NCI-H2171 treated with DMSO at 0.1 percent for 48 hours (cell line): ENCODE measurements around the gene FRAS1.
A peak's percentile ranks its signal among the peaks of the same experiment; 100 is the strongest.

Experiments
- DNase-seq: peaks from one replicate; lab custom pipeline; 2025; lab: John Stamatoyannopoulos, UW

FRAS1 gene

DNA sequence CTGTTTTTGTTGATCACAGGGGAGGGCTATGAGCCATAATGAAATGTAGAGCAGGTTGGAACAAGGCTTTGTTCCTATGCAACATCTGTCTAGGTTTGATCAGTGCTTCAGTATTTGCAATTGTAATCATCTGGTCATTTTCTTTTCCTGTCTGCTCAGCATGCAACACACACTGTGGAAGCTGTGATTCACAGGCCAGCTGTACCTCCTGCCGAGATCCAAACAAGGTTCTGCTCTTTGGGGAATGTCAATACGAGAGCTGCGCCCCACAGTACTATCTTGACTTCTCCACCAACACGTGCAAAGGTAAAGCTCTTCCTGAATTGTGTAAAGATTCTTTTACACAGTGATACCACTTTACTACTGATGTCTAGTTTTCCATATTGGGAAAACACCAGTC, 312.6 kb downstream of the FRAS1 start:
- peak; percentile 4 for DNase-seq

DNA sequence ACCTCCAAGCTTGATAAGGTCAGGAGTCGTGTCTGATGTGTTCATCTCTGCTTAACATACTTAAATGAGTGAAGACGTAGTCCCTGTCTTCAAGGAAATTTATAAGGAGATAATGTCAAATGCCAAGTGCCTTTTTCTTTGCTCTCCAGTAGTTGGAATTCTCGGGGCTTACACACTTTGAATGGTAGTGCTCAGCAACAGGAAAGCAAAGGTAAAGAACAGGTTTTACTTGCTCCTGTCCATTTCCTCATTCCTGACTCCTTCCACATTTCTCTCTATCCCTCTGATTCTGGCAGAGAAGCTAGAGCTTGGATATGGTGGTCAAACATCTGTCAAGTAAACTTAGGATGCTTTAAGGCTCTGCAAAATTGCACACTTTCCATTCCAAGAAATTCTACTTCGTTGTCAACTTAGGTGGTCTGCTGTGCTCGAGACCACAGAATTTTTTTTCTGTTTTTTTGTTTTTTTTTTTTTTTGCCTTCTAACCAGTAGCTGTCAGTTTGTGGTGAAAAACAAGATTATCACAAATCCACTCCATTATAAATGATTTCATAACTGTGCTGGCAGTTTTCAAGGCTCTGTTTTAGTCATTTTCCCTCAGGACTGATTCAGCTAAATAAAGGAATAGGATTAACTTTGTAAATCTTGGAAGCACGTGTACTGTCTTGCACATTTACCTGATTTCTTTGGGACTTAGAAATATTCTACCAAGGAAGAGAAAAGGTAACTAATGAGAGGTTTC, 313.7 kb downstream of the FRAS1 start:
- DNase-seq = no peak

GRCh38 chr4:78372355-78372988, 315.3 kb downstream of the FRAS1 start:
- DNase-seq = no peak

DNA sequence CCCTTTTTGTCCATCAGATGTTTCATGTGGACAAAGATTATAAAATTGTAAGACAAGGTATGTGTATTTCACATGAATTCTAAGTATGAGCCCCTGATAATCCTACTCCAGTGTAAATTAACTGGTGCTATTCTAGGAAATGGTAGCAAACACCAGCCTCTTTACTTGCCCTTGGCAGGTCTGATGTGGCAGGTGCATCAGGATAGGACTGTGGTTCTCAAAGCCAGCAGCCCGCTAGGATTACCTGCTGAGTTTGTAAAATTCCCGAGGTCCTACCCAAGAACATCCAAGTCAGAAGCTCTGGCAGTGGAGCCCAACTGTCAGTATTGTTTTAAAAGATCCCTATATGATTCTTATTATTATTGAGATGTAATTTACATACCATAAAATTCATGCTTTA, 320.4 kb downstream of the FRAS1 start:
- DNase-seq = no peak

- DNase-seq = no peak
These were observed 321.9 kb downstream of the FRAS1 start for GRCh38 chr4:78379040-78379439.

DNA sequence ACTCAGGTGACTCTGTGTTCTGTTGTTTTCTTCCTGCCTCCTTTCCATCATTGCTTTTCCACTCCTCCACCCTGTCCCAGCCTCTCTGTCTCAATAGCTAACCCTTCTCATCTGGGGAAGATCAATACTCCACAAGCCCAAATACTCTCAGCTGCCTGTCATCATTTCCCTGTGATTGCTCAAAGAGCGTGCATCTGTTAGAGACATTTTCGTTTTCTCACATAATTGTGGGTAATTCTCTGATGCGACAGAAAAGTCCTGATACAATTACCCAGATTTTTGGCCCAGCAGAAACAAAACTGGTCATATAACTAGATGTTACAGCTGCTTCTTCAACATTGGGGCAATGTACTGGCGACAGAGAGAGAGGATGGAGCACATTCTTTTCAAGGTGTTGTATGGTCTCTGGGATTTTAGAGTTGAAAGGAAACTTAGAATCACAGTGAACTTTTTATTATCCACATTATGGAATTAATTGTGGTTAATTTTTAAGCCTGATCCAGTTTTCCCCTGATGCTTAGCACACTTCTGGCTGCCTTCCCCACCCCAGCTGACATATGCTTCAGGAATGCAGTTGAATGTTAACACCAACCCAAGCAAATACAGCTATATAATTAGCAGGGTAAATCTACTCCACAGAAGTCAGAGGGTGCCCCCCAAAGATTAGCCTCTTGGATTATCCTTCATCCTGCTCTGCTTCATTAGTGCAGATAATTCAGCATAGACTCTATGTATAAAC, 323.0 kb downstream of the FRAS1 start:
- DNase-seq = no peak

DNA sequence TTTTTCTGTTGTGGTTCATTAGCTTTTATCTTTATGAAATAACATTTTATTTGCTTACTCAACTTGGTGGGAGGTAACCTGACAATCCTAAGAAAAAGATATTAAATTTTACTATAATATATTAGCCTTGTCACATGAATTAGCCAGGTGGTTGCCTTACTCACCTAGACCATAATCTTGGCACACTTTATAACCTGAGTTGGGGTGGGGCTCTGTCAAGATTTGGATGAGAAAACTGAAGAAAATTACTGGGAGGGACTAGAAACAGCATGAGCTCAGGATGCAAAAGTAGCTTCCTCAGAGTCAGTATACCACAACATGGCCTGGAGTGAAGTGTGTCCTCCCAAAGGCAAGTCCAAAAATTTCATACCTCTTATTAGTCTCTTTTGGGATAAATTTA, 329.6 kb downstream of the FRAS1 start:
- DNase-seq = no peak

GRCh38 chr4:78395642-78396041, 338.5 kb downstream of the FRAS1 start:
- DNase-seq = no peak

GRCh38 chr4:78396613-78397291, 339.6 kb downstream of the FRAS1 start:
- DNase-seq = no peak

GRCh38 chr4:78397292-78397630, 340.1 kb downstream of the FRAS1 start:
- no peak for DNase-seq

GRCh38 chr4:78409612-78410202, 352.6 kb downstream of the FRAS1 start:
- no peak for DNase-seq

GRCh38 chr4:78410225-78410624, 353.1 kb downstream of the FRAS1 start:
- no peak for DNase-seq

DNA sequence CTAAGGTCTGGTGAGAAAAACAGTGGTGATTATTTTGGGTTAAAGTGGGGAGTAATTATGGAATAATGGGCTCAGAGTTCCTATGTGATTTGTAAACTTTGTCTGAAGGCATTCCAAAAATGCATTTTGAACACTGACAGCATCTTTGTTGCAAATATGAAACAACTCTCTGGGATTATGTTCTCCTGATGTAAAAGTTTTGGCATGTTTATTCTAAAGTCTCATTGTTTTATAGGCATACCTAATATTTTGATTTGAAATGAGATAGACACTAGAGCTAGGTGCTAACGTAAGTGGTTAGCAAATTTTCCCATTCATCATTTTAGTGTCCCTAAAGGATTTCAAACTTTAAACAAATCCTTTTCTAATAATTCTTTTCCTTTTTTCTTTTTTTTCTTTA, 353.6 kb downstream of the FRAS1 start:
- DNase-seq = no peak

- no peak for DNase-seq
These were observed 357.0 kb downstream of the FRAS1 start for GRCh38 chr4:78414116-78414515.

- DNase-seq = no peak
These were observed 360.5 kb downstream of the FRAS1 start for GRCh38 chr4:78417603-78418002.

DNA sequence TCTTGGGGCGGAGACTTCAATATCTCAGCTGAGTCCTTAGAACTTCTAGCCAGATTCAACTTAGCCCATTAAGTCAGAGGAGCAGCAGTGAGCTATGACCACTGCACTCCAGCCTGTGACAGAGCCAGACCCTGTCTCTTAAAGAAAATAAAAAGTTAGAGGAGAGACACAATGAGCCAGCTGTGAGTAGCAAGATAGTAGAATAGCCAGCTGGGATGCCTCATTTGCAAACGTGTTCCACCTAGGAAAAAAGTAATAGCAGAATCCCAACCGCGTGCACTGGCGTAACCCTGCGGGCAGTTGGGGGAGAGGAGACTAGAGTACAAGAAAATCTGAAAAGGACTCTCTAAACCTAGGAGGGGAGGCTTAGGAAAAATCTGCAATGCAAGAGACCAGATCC, 361.3 kb downstream of the FRAS1 start:
- no peak for DNase-seq

GRCh38 chr4:78423790-78424189, 366.7 kb downstream of the FRAS1 start:
- DNase-seq = no peak

GRCh38 chr4:78424461-78424860, 367.3 kb downstream of the FRAS1 start:
- no peak for DNase-seq

DNA sequence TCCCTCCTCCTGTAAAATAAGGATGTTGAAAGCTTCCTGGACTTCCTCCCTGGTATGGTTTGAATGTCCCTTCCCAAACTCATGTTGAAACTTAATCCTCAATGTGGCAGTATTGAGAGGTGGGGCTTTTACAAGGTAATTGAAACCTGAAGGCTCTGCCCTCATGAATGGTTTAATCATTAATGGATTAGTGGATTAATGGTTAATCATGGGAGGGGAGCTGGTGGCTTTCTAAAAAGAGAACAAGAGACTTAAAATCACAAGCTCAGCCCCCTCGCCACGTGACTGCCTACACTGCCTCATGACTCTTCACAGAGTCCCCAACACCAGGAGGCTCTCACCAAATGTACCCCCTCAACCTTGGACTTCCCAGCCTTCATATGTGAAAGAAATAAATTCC, 369.8 kb downstream of the FRAS1 start:
- DNase-seq = no peak

- no peak for DNase-seq
These were observed 371.9 kb downstream of the FRAS1 start for GRCh38 chr4:78428996-78429395.

DNA sequence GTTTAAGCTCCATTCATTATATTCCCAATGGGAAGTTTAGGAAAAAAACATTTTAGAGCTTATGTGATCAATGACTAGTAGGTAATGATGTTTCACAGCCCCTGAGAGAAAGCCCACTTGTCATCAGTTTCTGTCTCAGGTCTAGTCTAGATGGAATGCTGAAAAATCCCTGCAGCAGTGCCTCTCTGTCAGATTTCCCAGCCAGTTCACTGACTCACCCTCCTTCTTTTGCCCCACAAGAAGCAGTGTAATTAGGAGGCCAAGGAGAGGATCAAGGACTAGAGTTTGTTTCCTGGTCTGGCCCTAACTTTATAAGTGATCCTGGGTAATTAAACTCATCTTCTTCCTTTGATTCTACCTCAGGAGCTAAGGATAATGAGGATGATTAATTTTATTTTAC, 375.8 kb downstream of the FRAS1 start:
- no peak for DNase-seq

DNA sequence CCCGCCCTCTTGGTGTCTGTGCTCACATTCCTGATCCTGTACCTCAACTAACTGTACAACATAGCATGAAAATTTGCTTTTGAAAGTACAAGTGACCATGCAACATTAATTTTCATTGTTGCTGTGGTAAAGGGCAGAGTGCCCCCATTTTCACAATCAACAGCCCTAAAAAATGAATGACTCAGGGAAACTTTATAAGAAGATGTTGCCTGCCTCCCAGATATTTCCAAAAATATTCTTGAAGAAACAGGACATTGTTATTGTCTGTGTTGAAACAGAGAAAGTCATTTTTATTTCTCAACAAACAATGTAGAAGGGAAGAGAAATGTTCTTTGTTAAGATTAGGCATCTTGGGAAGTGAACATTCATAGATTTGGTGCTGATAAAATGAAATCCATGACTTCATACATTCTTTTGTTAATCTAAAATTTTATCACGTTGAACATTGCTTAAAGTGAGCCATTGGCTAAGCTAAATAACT, 380.5 kb downstream of the FRAS1 start:
- no peak for DNase-seq
